IgD-negative memory B cell (primary cell): ENCODE data around the gene ZIC1. TPM values are rescaled to one million over a fixed set of nuclear protein-coding genes. Genes with fewer than 3 reads are reported as not detected.

Source experiments
- H3K27ac Mint-ChIP-seq, 3 donors: one replicate each; pipeline ENCODE4 v1.8.0; 2020 to 2022; ENCODE audit warnings: mild to moderate bottlenecking in 3 of 3, mixed read lengths in 3 of 3, moderate library complexity in 1 of 3
- H3K27me3 Mint-ChIP-seq: one replicate; pipeline ENCODE4 v1.8.0; 2021; ENCODE audit warnings: mixed read lengths
- H3K36me3 Mint-ChIP-seq: one replicate; pipeline ENCODE4 v1.8.0; 2020; ENCODE audit warnings: mild to moderate bottlenecking, mixed read lengths
- H3K4me1 Mint-ChIP-seq, 3 donors: one replicate each; pipeline ENCODE4 v1.8.0; 2020 to 2022; ENCODE audit warnings: mixed read lengths in 3 of 3, mild to moderate bottlenecking in 1 of 3
- H3K4me3 Mint-ChIP-seq, 4 donors: one replicate each; pipeline ENCODE4 v1.8.0; 2020 to 2022; ENCODE audit warnings: mild to moderate bottlenecking in 4 of 4, mixed read lengths in 4 of 4, moderate library complexity in 3 of 4
- H3K9me3 Mint-ChIP-seq, 3 donors: one replicate each; pipeline ENCODE4 v1.8.0; 2020 to 2021; ENCODE audit warnings: mixed read lengths in 3 of 3, mild to moderate bottlenecking in 1 of 3
- polyA plus RNA-seq: library from polyadenylated mRNA; unstranded; fragments of 300-500 nt; fragmentation: Illumina TruSeq; gene quantifications from one replicate; pipeline ENCODE4 v1.2.3, GENCODE V29; 2021

Gene ZIC1
- polyA plus RNA-seq, result not detected

GRCh38 chr3:147409143-147410115, at the start of gene ZIC1:
Gene ZIC1 (plus strand): TSS chr3:147409365. CDS start chr3:147410113, 748 bp downstream.
- Mint-ChIP-seq H3K4me3 (peak within 1 kb of the TSS in 2 of 4 donors; percentile 2 to 84), H3K4me1 (peaks cover 0 to 8% (median 7%) of the 10 kb centered on the region in 3 donors), H3K9me3 (peaks cover 5 to 13% (median 9%) of the 10 kb centered on the region in 3 donors), H3K27ac (peak within 1 kb of the TSS in 2 of 3 donors; percentile 53 to 63), H3K27me3 (peaks cover 63% of the 10 kb centered on the region), H3K36me3 (peaks cover 2% of the 10 kb centered on the region)

- peak overlapping the region in 1 of 4 donors; percentile 41 for H3K4me3 Mint-ChIP-seq
- H3K9me3 Mint-ChIP-seq, result peaks cover 0 to 10% (median 0%) of the 10 kb centered on the region in 3 donors
- H3K4me1 Mint-ChIP-seq, result no peaks in the 10 kb centered on the region
- H3K27ac Mint-ChIP-seq, result no peak overlapping the region
- no peaks in the 10 kb centered on the region for H3K36me3 Mint-ChIP-seq
- H3K27me3 Mint-ChIP-seq, result peaks cover 51% of the 10 kb centered on the region
These were observed 49.1 kb upstream of the ZIC1 start for GRCh38 chr3:147360051-147360439.

DNA sequence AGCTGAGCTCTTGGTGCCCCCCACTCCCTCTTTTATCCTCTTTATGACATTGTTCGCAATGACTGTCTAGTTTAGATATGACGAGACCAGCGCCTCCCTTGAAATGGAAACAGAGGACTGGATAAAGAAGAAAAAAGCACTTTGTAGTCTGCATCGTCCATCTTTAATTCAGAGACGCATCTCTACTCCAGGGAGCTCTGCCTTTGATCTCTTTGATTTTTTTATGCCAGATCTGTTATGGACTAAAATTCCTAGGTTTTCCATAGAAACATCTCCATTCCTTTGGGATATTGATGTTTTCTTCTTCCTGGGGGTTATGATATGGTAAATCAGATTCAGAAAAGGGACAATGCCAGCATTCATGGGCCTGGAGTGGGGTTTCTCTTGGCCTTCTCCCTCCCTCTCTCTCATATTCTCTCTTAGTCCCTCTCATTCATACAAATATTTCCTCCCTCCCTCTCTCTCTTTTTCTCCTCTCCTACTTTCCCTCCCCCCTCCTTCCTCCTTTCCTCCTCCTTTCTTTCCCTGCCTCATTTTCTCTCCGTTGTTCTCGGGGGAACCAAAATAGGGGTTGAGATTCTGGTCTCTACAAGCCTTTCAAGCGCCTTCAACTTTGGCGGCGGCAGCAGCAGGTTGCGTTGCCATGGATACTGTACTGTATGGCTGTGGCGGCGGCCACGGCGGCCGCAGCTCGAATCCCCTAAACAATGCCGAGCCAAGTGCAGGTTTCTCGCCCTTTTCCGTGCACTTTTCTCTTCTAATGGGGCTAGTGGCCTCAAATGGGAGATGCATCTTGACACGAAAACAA, 48.3 kb upstream of the ZIC1 start:
- Mint-ChIP-seq H3K9me3 (peaks cover 0 to 10% (median 0%) of the 10 kb centered on the region in 3 donors), H3K27me3 (peaks cover 46% of the 10 kb centered on the region)

DNA sequence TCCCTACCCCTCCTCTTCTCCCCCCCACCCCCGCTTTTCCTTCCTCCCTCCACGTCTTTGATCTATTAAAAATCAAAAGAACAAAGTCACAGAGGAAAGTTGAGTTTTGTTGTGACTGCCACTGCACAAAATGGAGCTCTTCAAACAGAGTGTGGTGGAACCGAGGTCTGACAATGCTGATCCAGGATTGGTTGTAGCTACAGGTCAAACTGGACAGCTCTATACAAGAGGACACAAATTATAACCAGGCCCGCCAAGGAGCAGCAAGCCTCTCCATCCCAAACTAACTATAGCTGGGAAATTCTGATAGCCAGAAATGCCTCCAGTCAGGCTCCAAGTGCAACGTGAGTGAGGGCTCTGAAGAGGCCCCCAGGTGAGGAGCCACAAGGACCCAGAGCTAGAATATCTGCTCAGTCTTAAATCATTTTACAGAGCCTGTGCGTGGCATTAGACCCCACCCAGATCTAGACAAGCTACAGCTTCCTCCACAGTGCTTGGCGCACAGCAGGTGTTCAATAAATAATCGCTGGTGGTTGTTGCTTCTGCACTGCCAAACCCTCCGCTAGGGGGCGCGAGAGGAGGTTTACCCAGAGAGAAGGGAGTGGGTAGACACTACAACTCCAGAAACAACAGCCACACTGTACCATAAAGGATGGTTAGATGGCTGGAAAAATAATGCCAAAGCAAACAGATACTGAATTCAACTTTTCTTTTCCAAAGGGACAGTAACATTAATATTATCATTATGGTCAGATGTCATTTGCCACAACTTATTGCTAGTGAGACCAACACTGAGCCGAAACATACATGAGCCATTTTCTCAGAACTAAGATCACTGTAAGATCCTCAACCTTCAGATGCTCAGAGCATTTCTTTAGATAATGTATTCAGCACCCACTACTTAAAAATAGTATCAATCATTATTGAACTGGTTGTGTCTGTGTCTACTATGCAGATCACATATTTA, 47.4 kb upstream of the ZIC1 start:
- Mint-ChIP-seq H3K9me3 (peaks cover 0 to 10% (median 0%) of the 10 kb centered on the region in 3 donors), H3K36me3 (no peaks in the 10 kb centered on the region), H3K27ac (no peak overlapping the region), H3K27me3 (peaks cover 38% of the 10 kb centered on the region), H3K4me1 (no peaks in the 10 kb centered on the region), H3K4me3 (no peak overlapping the region)

More for the DNA sequence above, 48.3 kb upstream of the ZIC1 start:
- Mint-ChIP-seq H3K36me3 (no peaks in the 10 kb centered on the region), H3K27ac (no peak overlapping the region), H3K4me3 (no peak overlapping the region), H3K4me1 (no peaks in the 10 kb centered on the region)

DNA sequence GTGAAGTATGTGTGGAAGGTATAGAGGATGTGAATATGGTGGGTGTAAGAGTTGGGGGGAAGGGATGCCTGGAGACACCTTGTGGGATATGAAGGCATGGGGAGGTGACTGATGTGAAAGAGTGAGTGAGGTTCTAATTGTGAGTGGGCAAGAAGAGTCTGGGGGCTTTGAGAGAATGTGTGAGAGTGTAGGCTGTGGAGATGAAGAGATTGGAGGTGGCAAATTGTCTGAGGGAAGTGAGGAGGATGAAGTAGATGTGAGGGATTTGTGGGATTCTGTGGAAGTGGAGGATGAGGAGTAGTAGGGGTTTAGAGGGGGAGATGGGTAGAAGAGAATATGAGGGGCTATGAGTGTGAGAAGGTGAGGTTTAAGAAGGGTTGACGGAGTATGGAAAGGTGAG, 44.4 kb upstream of the ZIC1 start:
- Mint-ChIP-seq H3K36me3 (no peaks in the 10 kb centered on the region), H3K27ac (no peak overlapping the region), H3K4me3 (no peak overlapping the region), H3K9me3 (peaks cover 0 to 7% (median 4%) of the 10 kb centered on the region in 3 donors), H3K27me3 (peaks cover 30% of the 10 kb centered on the region), H3K4me1 (no peaks in the 10 kb centered on the region)

DNA sequence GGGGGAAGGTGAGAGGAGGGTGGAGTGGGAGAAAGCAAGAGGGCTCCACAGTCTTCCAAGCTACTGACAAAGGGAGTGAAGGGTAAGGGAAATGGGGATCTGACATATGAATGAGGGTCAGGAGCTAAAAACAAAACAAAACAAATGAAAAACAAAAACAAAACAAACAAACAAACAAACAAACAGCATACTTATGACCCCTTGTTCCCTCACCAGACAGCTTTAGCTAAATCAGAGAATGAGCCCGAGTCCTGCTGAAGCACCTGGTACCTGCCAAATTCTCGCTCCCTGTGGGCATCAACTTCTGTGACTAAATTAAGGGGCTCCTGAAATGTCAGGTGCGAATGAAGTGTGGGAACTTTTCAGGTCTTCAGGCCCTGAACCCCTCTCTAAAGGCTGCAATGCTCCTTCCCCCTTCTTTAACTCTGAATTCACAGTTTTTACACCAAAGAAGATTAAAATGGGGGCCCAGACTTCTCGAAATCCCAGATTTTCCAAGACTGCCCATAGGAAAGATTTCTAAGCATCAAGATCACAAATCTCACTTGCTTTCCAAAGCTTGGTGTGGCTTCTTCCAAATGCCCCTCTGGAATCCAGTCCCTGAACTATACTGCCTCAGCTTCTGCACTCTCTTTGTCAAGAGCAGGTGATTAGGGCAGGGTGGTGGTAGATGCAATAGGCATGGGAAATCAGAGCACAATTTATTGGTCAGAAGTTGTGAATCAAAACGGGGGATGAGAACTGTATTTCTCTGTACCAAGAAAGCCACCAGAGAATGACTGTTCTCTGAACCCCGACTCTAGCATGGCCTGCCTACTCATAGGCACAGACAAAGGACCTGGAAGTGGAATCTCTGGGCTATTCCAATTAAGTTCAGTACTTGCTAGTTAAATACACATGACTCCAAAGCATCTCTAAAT, 43.7 kb upstream of the ZIC1 start:
- H3K4me1 Mint-ChIP-seq, result no peaks in the 10 kb centered on the region
- H3K4me3 Mint-ChIP-seq, result no peak overlapping the region
- H3K36me3 Mint-ChIP-seq, result no peaks in the 10 kb centered on the region
- no peak overlapping the region for H3K27ac Mint-ChIP-seq
- peaks cover 2 to 7% (median 4%) of the 10 kb centered on the region in 3 donors for H3K9me3 Mint-ChIP-seq
- peaks cover 30% of the 10 kb centered on the region for H3K27me3 Mint-ChIP-seq

DNA sequence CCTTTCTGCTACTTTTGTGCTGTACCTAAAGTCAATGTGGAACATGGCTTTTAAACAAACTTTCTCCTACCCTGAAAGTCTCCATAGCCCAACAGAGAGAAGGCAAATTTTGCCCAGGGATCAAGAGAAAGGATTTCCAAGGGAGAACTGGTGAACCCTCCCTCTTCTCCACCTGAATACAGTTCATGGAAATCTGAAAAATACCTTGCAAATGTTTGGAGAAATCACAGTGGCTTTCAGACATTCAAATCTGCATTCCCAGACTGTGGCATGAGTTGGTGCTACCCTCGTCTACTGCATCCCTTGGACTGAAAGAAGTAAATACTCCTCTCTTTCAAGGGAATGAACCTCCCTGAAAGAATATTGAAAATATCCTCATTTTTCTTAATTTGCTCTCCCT, 41.5 kb upstream of the ZIC1 start:
- peaks cover 34% of the 10 kb centered on the region for H3K27me3 Mint-ChIP-seq
- H3K9me3 Mint-ChIP-seq, result peaks cover 2 to 7% (median 3%) of the 10 kb centered on the region in 3 donors
- H3K4me1 Mint-ChIP-seq, result no peaks in the 10 kb centered on the region
- no peak overlapping the region for H3K4me3 Mint-ChIP-seq
- no peaks in the 10 kb centered on the region for H3K36me3 Mint-ChIP-seq
- no peak overlapping the region for H3K27ac Mint-ChIP-seq

DNA sequence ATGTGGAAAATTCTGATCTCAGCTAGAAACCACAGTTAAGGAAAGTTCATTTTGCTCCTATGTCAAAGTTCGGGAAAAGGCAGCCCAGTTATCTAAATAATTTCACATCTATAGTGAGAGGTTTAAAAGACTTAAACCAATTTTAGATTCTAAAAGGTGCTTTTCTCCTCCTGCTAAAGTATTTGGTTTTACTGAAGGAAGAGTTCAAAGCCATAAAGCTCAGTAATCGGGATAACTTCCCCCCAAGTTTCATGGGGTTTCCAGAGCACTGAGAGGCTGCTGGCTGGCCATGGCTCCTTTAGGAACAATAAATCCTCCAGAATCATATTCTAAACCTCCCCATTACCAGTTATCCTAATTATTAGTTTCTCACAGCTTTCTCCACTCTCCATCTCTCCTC, 41.0 kb upstream of the ZIC1 start:
- no peak overlapping the region for H3K4me3 Mint-ChIP-seq
- H3K4me1 Mint-ChIP-seq, result no peaks in the 10 kb centered on the region
- no peak overlapping the region for H3K27ac Mint-ChIP-seq
- no peaks in the 10 kb centered on the region for H3K36me3 Mint-ChIP-seq
- H3K9me3 Mint-ChIP-seq, result peaks cover 2 to 7% (median 3%) of the 10 kb centered on the region in 3 donors
- H3K27me3 Mint-ChIP-seq, result peaks cover 37% of the 10 kb centered on the region

DNA sequence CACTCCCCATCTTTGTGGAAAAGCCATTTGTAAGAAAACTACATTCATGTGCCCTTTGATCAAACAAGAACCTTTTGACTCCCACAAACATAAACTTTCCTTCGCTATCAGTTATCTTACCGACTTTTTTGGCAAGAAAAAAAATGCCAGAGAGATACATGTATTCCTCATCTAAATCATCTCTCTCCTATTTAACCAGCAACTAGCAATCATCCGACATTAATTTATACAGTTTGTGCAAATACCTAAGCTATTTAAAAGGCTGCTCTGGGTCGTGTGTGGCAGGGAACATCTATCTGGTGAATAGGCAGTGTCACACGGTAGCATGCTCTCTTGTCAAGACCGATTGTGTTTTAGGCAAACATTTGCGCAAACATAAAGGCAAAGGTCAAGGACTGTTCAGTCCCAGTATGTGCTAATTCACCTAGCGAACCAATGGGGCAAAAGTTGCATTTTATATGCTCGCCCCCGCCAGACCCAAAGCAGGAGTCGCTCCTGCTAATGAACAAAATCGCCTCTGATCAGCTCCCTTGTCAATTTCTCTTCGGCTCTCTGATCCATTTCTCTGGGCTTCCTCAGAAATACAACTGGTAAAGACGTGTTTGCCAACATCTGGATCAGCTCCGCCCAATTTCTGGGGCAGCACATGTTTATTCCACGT, 40.5 kb upstream of the ZIC1 start:
- H3K27me3 Mint-ChIP-seq, result peaks cover 39% of the 10 kb centered on the region
- peaks cover 3 to 7% (median 4%) of the 10 kb centered on the region in 3 donors for H3K9me3 Mint-ChIP-seq
- H3K36me3 Mint-ChIP-seq, result no peaks in the 10 kb centered on the region
- no peak overlapping the region for H3K4me3 Mint-ChIP-seq
- H3K4me1 Mint-ChIP-seq, result no peaks in the 10 kb centered on the region
- H3K27ac Mint-ChIP-seq, result no peak overlapping the region

GRCh38 chr3:147369231-147369630, 39.9 kb upstream of the ZIC1 start:
- Mint-ChIP-seq H3K4me3 (no peak overlapping the region), H3K4me1 (no peaks in the 10 kb centered on the region), H3K27me3 (peaks cover 44% of the 10 kb centered on the region), H3K9me3 (peaks cover 3 to 7% (median 4%) of the 10 kb centered on the region in 3 donors), H3K36me3 (no peaks in the 10 kb centered on the region), H3K27ac (no peak overlapping the region)

- peaks cover 3 to 7% (median 4%) of the 10 kb centered on the region in 3 donors for H3K9me3 Mint-ChIP-seq
- peaks cover 44% of the 10 kb centered on the region for H3K27me3 Mint-ChIP-seq
- no peaks in the 10 kb centered on the region for H3K4me1 Mint-ChIP-seq
- no peak overlapping the region for H3K27ac Mint-ChIP-seq
- no peak overlapping the region for H3K4me3 Mint-ChIP-seq
- no peaks in the 10 kb centered on the region for H3K36me3 Mint-ChIP-seq
These were observed 39.5 kb upstream of the ZIC1 start for GRCh38 chr3:147369661-147370123.

DNA sequence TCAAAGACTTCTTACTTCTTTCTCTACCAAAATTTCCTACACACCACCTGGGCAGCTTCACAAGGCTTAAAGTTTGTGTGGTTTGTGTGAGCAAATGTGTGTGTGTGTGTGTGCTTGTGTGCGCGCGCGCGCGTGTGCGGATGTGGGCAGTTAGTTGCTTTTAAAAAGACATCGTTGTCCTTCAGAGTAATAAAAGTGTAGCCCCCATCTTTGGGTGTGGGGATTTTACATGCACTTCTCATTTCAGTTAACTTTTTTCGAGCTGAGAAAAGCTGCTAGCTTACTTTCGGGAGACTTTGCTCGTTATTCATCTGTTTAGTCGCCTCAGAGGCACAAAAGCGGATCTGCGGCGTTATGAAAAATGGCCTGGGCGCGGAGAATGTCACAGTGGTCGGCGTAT, 38.8 kb upstream of the ZIC1 start:
- peaks cover 3 to 7% (median 4%) of the 10 kb centered on the region in 3 donors for H3K9me3 Mint-ChIP-seq

GRCh38 chr3:147371140-147371539, 38.0 kb upstream of the ZIC1 start:
- H3K27me3 Mint-ChIP-seq, result peaks cover 44% of the 10 kb centered on the region
- no peaks in the 10 kb centered on the region for H3K4me1 Mint-ChIP-seq
- no peaks in the 10 kb centered on the region for H3K36me3 Mint-ChIP-seq
- peaks cover 3 to 7% (median 5%) of the 10 kb centered on the region in 3 donors for H3K9me3 Mint-ChIP-seq
- no peak overlapping the region for H3K4me3 Mint-ChIP-seq
- H3K27ac Mint-ChIP-seq, result no peak overlapping the region

More for the DNA sequence above, 38.8 kb upstream of the ZIC1 start:
- Mint-ChIP-seq H3K27ac (no peak overlapping the region), H3K4me3 (no peak overlapping the region), H3K36me3 (no peaks in the 10 kb centered on the region), H3K4me1 (no peaks in the 10 kb centered on the region), H3K27me3 (peaks cover 44% of the 10 kb centered on the region)
